ENCODE results near the gene UBTF. TPM values are rescaled to one million over a fixed set of nuclear protein-coding genes. Genes with fewer than 3 reads are reported as not detected.

Gene UBTF
- total and polyA plus RNA-seq, 9 of the 15 experiments (the other 6 are each of a cell fraction or from before 2014, with no cell fraction given) = 1.2 to 113 (median 83.6) TPM

GRCh38 chr17:44159519-44160210 is 59.8 kb downstream of the UBTF start (continued):
- TF ChIP-seq RERE (CRISPR knock-in tag; IDR thresholded peaks at IDR 0.05; ENCODE audit: borderline replicate concordance) (no peak), USF2 (CRISPR knock-in tag; IDR thresholded peaks at IDR 0.05) (peak; percentile 95), NCOR1 (IDR thresholded peaks at IDR 0.05) (peak; percentile 50), DNMT1 (IDR thresholded peaks at IDR 0.05) (no peak), FOXJ2 (tag; IDR thresholded peaks at IDR 0.05) (0 out of 2 replicates have a peak, but pooled peaks have one; percentile 24), ZFP1 (CRISPR knock-in tag; IDR thresholded peaks at IDR 0.05) (no peak), HMBOX1 (IDR thresholded peaks at IDR 0.05) (peak; percentile 84), RBM39 (optimal IDR thresholded peaks at IDR 0.05; ENCODE audit: low read depth, low read length) (no peak), HNRNPL (IDR thresholded peaks at IDR 0.05; ENCODE audit: low read depth, low read length) (no peak), CREM (IDR thresholded peaks at IDR 0.05; ENCODE audit: low read depth) (peak; percentile 75), FUS (optimal IDR thresholded peaks at IDR 0.05; ENCODE audit: low read depth, low read length) (no peak), STAG1 (CRISPR knock-in tag; IDR thresholded peaks at IDR 0.05; ENCODE audit: borderline replicate concordance) (no peak), OTX1 (CRISPR knock-in tag; IDR thresholded peaks at IDR 0.05) (no peak), HEY1 (CRISPR knock-in tag; IDR thresholded peaks at IDR 0.05; ENCODE audit: borderline replicate concordance) (no peak), HDAC8 (tag; IDR thresholded peaks at IDR 0.05) (no peak), CCAR2 (IDR thresholded peaks at IDR 0.05; ENCODE audit: low read depth, low read length) (no peak), ZNF280A (IDR thresholded peaks at IDR 0.05; ENCODE audit: low read depth, partially characterized antibody) (no peak), FOXJ3 (CRISPR knock-in tag; IDR thresholded peaks at IDR 0.05) (no peak), SMC3 (conservative IDR thresholded peaks at IDR 0.05; ENCODE audit: insufficient read depth, low read depth, low read length) (no peak), EWSR1 (IDR thresholded peaks at IDR 0.05; ENCODE audit: borderline replicate concordance, low read depth, partially characterized antibody) (no peak), CHD2 (IDR thresholded peaks at IDR 0.05; ENCODE audit: low read depth, low read length) (no peak)

Data from K562 (cell line).